Measurements from ENCODE around the gene ARRDC5.
A peak's percentile ranks its signal among the peaks of the same experiment; 100 is the strongest.
"Not testable (repeated sequence)": the region's sequence is repeated elsewhere in the genome, so short reads cannot be mapped to it uniquely, and the experiment has no call there.

Gene ARRDC5

DNA sequence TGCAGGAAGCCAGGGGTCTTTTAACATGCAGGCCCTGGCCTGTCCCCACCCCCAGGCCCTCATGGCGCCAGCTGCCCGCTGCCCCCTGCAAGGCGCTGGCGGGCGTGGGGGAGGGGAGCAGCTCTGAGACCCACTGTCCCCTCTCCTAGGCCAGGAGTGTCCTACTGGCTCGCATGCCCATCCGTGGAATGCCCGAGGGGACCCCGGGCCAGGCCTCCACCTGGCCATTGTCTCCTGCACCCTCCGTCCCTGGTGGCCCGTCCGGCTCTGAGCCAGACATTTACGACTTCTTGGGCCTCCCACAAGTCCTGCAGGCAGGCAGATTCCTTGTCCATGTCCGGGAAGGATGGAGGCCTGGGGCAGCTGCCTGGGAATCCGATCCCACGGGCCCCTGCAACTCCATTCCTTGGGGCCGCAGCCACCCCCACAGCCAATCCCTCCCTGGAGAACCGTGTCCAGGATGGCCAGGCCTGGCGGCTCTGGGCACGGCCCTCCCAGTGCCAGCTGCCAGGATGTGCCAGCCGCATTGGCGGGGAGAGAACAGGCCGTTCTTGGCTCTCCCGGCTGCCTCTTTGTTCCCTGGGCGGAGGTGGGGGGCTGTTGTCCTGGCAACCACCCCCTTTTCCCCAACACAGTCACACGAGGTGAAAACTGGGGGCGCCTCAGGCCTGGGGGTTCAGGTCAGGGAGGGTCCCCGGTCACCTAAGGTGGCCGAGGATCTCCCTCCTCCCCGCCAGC, 24.8 kb downstream of the ARRDC5 start:
- peak; percentile 57 for DNase-seq (ENCODE audit: low read depth)
- no peak overlapping the region for H3K4me3 ChIP-seq (ENCODE audit: low read depth, low read length)

DNA sequence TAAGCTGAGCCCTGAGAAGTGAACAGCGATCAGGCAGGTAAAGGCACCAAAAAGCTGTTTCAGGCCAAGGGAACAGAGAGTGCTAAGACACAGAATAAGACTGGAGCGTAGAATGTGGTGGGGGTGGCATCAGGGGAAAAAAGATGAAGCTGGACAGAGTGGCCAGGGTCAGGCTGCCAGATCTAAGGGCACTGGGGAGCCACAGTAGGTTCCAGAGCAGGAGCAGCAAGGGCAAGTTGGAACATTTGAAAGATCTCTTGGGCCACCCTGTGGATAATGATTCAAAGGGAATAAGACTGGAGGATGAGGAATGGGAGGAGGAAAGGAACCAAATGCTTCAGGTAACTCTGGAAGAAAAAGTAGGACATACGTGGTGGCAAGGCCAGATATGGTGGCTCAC, 28.8 kb downstream of the ARRDC5 start:
- no peak for DNase-seq (ENCODE audit: low read depth)
- H3K4me3 ChIP-seq (ENCODE audit: low read depth, low read length): no peak overlapping the region

DNA sequence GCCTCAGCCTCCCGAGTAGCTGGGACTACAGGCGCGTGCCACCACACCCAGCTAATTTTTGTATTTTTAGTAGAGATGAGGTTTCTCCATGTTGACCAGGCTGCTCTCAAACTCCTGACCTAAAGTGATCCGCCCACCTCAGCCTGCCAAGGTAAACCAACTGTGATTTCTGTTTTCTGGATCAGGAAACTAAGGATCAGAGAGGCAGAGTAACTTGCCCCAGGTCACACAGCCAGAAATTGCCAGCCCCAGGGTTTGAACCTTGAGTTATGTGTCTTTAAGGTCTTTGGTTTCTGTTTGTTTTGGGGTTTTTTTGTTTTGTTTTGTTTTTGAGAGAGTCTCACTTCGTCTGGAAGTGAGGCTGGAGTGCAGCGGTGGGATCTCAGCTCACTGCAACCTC, 31.0 kb downstream of the ARRDC5 start:
- no peak overlapping the region for H3K4me3 ChIP-seq (ENCODE audit: low read depth, low read length)

DNA sequence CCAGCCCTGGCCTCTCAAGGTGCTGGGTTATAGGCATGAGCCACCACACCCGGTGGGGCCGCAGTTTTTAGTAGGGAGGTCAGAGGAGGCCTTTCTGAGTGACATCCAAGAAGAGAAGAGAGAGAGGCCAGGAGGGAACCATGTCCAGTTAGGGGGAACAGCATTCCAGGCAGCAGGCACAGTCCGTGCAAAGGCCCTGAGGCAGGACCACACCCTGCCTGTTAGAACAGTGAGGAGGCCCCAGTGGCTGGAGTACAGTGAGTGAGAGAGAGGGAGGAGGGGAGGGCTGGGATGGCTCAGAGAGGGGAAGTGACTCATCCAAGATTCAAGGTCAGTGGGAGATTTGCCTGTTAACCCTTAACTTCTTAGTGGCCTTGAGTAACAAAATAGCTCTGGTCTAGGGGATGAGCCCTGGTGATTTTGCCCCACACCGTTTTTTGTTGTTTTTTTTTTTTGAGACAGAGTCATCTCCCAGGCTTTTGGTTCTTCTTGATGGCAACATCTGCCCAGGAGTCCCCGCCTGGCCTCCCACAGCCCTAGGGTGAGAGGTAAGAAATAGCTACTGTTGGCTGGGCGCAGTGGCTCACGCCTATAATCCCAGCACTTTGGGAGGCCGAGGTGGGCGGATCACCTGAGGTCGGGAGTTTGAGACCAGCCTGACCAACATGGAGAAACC, 32.5 kb downstream of the ARRDC5 start:
- DNase-seq (ENCODE audit: low read depth): peak; percentile 84

More for the DNA sequence above, 31.0 kb downstream of the ARRDC5 start:
- DNase-seq (ENCODE audit: low read depth): no peak

DNA sequence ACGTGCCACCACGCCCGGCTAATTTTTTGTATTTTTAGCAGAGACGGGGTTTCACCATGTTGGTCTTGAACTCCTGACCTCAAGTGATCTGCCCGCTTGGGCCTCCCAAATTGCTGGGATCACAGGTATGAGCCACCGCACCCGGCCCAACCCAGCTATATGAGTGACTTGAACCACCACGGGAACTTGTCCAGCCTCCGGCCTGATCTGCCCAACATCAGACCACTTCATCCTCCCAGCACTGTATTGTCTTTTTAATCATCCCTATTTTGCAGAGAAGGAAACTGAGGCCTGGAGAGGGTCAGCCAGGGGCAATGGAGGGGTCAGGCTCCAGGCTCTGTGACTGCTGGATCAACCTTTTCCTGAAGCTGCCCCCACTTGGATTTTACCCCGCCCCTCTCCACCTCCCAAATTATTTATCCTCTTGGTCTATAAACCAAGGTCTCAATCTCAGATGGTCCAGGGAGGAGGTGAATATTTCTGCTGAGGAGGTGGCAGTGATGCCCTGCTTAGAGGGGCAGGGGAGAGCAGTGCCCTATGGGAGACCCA, 34.3 kb downstream of the ARRDC5 start:
- no peak overlapping the region for H3K4me3 ChIP-seq (ENCODE audit: low read depth, low read length)
- no peak for DNase-seq (ENCODE audit: low read depth)

More for the DNA sequence above, 32.5 kb downstream of the ARRDC5 start:
- H3K4me3 ChIP-seq (ENCODE audit: low read depth, low read length): no peak overlapping the region

DNA sequence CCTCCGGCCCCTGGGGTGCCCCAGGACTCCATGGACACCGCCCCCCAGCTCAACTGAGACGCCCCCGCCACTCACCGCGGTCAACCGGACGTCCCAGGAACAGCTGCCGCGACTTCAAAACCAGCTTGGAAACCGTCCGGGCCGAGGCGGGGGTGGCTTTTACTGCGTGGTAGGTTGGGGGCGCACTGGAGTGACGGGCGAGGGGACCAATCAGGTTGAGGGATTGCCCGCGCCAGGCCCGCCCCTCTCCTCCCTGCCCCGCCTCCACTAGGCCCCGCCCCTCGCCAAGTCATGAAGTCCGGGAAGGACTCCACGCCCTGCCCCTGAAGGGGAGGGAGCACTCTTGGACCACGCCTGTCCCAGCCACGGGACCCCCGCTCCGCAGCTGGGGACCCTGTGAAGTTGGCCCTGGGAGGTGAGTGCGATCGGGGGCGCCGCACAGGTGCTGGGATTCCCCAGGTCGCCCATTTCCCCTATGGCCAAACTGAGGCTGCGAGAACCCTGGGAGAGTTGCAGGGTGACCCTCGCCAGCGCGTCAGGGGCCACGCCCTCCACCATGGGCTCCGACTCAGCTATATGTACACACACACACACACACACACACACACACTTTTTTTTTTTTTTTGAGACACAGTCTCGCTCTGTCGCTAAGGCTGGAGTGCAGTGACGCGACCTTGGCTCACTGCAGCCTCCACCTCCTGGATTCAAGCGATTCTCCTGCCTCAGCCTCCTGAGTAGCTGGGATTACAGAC, 35.0 kb downstream of the ARRDC5 start, which contains the start of gene PLIN3:
Gene PLIN3 (minus strand): TSS at position 134 of the 752 bp plus-strand sequence. CDS start 6,273 bp downstream, outside the sequence.
- peak within 1 kb of the TSS; percentile 89 for H3K4me3 ChIP-seq (ENCODE audit: low read depth, low read length)
- peak; percentile 80 for DNase-seq (ENCODE audit: low read depth)

DNA sequence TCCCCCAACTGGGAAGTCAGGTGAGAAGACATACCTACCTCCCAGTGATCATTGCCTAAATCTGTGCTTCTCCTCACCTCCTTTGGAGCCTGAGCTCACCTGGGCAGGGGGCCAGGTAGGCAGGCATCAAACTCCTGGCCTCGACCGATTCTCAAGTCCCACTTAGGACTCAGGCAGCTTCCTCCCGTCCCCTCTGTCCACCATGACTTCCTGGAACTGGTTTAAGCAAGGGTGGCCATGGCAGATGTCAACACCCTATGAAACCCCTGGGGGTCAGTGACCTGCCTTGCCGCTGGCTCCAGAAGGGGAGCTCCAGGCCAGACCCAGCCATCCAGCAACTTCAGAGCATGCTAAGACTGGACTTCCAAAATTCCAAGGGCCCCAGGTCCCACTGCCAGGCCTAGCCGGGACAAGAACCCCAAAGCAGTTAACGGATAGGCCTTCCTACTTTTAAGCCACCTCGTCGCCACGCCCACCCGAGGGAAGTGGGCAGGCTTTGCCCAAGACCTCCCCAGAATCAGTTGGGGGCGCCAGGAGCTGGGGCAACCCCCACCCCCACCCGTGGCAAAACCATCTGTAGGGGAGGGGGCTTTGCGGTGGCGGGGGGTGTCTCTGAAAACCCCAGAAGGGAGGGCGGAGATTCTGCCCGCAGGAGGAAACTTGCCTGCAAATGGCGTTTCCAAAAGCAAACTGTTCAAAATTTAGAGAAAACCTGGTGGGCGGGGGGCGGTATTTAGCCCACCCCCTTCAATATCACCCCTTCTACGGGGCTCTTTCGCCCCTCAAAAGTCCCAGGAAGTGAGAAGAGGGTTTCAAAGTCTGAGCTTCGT, 35.9 kb downstream of the ARRDC5 start:
- peak overlapping the region; percentile 89 for H3K4me3 ChIP-seq (ENCODE audit: low read depth, low read length)
- DNase-seq (ENCODE audit: low read depth): no peak

DNA sequence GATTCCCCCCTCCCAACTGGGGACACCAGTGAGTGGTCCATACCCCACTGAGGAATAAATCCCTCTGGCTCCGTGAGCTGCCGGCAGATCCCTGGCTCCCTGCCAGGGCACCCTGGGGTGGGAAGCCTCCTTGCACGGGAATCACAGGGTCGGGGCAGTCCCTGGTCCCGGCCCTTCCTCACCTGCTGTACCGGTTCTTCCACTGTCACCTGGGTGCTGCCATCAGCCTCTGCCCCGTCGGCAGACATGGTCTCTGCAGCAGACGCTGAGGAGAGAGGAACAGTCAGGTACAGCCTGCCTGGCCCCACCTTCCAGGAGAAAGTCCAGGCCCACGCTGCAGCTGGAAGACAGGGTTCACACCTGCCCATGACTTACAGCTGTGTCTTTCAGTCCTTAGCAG, 41.5 kb downstream of the ARRDC5 start:
- no peak overlapping the region for H3K4me3 ChIP-seq (ENCODE audit: low read depth, low read length)

DNA sequence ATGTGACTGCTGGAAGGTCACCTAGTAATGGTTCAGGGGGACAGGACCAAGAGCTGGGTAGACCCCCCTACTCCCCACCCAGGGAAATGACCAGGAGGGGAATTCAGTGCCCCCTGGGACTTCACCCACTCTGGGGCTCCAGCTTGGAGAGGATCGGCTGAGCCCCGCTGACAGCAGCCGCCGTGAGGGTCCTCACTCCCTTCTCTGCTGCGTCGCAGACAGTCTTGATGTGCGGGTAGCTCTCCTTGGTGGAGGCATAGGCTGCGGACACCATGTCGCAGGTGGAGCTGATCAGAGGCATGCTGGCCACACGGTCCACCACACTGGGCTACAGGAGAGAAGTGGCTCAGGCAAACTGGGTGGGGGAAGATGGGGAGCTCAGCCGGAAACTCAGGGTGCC, 43.0 kb downstream of the ARRDC5 start:
- H3K4me3 ChIP-seq (ENCODE audit: low read depth, low read length): no peak overlapping the region
- no peak for DNase-seq (ENCODE audit: low read depth)

More for the DNA sequence above, 41.5 kb downstream of the ARRDC5 start:
- no peak for DNase-seq (ENCODE audit: low read depth)

DNA sequence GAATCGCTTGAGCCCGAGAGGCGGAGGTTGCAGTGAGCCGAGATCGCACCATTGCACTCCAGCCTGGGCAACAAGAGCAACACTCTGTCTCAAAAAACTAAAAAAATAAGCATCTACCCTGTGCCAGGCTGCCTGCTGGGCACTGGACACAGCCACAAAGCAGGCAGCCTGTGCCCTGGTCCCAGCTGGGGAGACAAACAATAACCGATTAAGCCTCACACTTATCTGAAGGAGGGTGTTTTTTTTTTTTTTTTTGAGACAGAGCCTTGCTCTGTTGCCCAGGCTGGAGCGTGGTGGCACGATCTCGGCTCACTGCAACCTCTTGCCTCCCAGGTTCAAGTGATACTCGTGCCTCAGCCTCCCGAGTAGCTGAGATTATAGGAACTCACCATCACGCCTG, 46.2 kb downstream of the ARRDC5 start:
- not testable (repeated sequence) for H3K4me3 ChIP-seq (ENCODE audit: low read depth, low read length); DNase-seq (ENCODE audit: low read depth)

DNA sequence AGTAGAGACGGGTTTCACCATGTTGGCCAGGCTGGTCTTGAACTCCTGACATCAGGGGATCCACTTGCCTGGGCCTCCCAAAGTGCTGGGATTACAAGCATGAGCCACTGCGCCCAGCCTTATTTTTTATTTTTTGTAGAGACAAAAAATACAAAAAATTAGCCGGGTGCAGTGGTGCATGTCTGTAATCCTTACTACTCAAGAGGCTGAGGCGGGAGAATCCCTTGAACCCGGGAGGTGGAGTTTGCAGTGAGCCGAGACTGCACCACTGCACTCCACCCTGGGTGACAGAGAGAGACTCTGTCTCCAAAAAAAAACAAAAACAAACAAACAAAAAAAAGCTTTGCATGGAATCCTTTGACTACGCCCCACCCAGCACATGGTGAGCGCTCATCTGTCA, 49.2 kb downstream of the ARRDC5 start:
- not testable (repeated sequence) for H3K4me3 ChIP-seq (ENCODE audit: low read depth, low read length); DNase-seq (ENCODE audit: low read depth)

DNA sequence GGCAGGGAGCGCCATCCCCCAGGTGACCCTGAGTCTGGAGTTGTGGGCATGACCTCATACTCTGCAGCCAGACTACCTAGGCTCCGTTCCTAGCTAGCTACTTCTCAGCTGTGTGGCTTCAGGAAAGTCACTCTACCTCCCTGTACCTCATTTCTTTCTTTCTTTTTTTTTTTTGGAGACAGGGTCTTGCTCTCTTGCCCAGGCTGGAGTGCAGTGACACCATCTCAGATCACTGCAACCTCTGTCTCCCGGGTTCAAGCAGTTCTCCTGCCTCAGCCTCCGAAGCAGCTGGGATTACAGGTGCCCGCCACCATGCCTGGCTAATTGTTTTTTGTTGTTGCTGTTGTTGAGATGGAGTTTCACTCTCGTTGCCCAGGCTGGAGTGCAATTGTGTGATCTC, 50.2 kb downstream of the ARRDC5 start:
- DNase-seq (ENCODE audit: low read depth): no peak

DNA sequence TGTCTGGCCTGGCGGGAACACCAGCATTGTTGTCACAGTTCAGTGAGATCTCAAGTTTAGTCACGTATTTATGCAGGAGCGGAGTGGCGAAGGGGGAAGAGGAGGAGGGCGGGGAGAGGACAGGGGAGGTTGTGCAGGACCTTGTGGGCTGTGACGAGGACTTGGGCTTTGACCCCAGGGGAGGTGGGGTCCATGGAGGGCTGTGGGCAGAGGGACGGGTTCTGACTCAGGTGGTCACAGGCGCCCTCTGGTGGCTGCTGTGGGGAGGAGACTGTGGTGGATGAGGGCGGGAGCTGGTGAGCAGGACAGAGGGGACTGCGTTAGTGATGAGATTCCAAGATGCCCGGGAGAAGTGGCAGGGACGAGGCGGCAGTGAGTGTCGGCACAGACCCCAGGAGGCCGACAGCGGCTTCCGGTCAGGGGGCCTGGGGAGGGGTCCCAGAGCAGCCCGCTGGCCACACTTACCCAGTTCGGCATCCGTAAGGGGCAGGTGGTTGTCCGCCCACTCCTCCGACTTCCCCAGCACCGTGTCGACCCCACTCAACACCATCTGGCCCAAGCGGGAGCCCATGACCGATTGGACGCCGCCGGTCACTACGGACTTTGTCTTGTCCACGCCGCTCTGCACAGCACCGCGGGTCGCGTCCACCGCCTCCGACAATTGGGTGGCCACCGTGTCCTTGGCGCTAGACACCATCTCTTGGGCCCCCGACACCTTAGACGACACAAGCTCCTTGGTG, 51.0 kb downstream of the ARRDC5 start:
- DNase-seq (ENCODE audit: low read depth): no peak
- H3K4me3 ChIP-seq (ENCODE audit: low read depth, low read length): no peak overlapping the region

More for the DNA sequence above, 50.2 kb downstream of the ARRDC5 start:
- H3K4me3 ChIP-seq (ENCODE audit: low read depth, low read length): no peak overlapping the region

DNA sequence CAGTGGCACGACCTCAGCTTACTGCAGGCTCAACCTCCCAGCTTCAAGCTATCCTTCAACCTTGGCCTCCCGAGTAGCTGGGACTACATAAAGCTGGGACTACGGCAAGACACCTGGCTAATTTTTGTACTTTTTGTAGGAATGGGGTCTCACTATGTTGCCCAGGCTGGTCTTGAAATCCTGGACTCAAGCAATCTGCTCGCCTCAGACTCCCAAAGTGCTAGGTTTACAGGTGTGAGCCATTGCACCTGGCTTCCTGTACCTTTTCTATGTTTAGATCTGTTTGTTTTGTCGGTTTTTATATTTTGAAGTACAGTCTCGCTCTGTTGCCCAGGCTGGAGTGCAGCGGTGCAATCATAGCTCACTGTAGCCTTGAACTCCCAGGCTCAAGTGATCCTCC, 53.7 kb downstream of the ARRDC5 start:
- H3K4me3 ChIP-seq (ENCODE audit: low read depth, low read length): no peak overlapping the region
- DNase-seq (ENCODE audit: low read depth): no peak

DNA sequence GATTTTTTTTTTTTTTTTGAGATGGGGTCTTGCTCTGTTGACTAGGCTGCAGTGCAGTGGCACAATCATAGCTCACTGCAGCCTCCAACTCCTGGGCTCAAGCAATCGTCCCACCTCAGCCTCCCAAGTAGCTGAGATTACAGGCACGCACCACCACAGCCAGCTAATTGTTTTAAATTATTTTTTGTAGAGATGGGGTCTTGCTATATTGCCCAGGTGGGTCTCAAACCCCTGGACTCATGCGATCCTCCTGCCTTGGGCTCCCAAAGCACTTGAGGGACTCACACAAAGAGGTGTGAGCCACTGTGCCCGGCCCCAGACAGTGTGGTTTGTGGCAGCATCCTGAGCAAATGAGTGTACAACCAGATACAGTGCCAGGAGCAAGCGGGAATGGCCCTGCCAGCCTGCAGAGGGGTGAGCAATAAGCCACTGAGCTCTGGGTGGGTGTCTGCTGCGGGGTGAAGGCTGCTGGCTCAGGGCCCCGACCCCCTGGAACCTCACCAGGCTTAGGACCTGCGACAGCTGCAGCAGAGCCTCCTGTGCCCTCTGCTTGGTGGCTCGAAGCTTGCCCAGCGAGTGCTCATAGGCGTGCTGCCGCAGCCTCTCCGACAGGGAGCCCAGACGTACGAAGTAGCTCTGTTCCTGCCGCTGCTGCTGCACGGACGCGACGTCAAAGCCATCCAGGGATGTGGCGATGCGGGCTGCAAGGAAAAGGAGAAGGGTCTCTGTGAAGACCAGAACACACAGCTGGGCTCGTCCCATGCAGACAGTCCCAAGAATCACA, 55.3 kb downstream of the ARRDC5 start:
- H3K4me3 ChIP-seq (ENCODE audit: low read depth, low read length): no peak overlapping the region

DNA sequence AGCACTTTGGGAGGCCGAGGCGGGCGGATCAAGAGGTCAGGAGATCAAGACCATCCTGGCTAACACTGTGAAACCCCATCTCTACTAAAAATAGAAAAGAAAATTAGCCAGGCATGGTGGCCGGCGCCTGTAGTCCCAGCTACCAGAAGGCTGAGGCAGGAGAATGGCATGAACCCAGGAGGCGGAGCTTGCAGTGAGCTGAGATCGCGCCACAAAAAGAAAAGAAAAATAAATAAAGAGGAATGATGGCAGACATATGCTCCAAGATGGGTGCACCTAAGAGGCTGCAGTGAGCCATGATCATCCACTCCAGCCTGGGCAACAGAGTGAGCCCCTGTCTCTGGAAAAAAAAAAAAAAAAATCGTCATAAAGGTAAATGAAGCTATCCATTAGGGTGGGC, 56.7 kb downstream of the ARRDC5 start:
- DNase-seq (ENCODE audit: low read depth): not testable (repeated sequence)

More for the DNA sequence above, 55.3 kb downstream of the ARRDC5 start:
- no peak for DNase-seq (ENCODE audit: low read depth)

DNA sequence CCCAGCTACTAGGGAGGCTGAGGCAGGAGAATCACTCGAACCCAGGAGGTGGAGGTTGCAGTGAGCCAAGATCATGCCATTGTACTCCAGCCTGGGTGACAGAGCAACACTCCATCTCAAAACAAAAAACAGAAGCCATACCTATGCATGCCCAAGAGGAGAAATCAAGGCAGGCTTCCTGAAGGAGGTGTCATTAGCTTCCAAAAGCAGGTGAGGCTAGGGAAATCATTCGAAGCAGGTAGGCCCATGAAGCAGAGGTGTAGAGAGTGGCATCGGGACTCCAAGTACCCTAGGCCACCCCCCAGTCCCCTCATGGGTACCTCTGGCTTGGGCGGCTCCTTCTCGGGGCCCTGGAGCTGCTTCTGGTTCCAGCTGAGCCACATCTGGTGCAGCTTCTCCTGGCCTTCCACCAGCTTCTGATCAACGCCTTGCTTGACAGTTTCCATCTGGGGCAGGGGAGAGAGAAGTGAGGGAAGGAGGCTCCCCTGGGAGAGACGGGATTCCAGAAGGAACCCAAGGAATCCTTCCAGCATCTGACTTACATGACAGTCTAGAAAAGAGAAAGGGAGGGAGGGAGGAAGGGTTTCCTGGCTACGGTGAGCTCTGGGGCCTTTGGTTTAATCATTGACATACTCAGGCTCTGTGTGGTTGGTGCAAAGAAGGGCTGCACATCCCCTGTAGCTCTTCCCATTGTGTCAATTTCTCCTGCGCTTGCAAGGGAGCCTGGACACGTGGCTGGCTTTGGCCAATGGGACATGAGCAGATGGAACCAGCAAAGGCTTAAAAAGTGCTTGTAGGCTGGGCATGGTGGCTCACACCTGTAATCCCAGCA, 58.1 kb downstream of the ARRDC5 start:
- DNase-seq (ENCODE audit: low read depth): no peak
- no peak overlapping the region for H3K4me3 ChIP-seq (ENCODE audit: low read depth, low read length)

More for the DNA sequence above, 56.7 kb downstream of the ARRDC5 start:
- H3K4me3 ChIP-seq (ENCODE audit: low read depth, low read length): not testable (repeated sequence)

All from skeletal muscle cell (primary cell).